Coronary artery (tissue), 2 donors: ENCODE measurements around the gene MYF5.
"Not testable (repeated sequence)": the region's sequence is repeated elsewhere in the genome, so short reads cannot be mapped to it uniquely, and the experiment has no call there.

ENCODE experiments used
- DNase-seq: peaks from one replicate; pipeline ENCODE4 v3.0.0-alpha.2; 2017; ENCODE audit warnings: low spot score
- H3K27ac ChIP-seq, 2 donors: fragments of 200-600 bp; sonication (generic); one replicate each; pipeline ENCODE4 v1.5.1; 2016 to 2019
- H3K4me3 ChIP-seq: fragments of 200-600 bp; sonication (generic); 2 replicates; pipeline ENCODE4 v1.5.1; 2016; ENCODE audit warnings: mild to moderate bottlenecking, moderate library complexity
- TF ChIP-seq, protein P1 (sequence below): fragments of 200-600 bp; sonication (generic); IDR thresholded peaks from one replicate; pipeline ENCODE4 v1.5.1; 2019; ENCODE audit warnings: antibody characterized with exemption

Gene MYF5

DNA sequence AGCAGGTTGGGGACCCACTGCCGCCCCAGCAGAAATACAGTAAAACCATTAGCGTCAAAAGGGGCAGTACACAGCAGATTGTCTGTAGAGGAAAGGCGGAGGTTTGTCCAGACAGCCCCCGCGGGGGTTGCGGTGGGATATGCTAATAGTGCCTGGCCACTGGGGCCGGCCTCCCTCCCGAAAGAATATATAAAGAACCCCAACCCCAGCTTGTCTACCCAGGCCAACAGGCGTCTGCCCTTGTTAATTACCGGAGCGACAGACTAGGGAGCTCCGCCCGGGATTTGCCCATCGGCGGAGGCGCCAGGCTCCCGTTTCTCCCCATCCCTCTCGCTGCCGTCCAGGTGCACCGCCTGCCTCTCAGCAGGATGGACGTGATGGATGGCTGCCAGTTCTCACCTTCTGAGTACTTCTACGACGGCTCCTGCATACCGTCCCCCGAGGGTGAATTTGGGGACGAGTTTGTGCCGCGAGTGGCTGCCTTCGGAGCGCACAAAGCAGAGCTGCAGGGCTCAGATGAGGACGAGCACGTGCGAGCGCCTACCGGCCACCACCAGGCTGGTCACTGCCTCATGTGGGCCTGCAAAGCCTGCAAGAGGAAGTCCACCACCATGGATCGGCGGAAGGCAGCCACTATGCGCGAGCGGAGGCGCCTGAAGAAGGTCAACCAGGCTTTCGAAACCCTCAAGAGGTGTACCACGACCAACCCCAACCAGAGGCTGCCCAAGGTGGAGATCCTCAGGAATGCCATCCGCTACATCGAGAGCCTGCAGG lies at the start of gene MYF5:
TSS of gene MYF5 (plus strand) at position 217 of the 774 bp plus-strand sequence. CDS start at position 369, 152 bp downstream.
- Histone ChIP-seq H3K4me3 (no peak within 1 kb of the TSS), H3K27ac (no peak within 1 kb of the TSS)
- TF ChIP-seq, protein P1, sequence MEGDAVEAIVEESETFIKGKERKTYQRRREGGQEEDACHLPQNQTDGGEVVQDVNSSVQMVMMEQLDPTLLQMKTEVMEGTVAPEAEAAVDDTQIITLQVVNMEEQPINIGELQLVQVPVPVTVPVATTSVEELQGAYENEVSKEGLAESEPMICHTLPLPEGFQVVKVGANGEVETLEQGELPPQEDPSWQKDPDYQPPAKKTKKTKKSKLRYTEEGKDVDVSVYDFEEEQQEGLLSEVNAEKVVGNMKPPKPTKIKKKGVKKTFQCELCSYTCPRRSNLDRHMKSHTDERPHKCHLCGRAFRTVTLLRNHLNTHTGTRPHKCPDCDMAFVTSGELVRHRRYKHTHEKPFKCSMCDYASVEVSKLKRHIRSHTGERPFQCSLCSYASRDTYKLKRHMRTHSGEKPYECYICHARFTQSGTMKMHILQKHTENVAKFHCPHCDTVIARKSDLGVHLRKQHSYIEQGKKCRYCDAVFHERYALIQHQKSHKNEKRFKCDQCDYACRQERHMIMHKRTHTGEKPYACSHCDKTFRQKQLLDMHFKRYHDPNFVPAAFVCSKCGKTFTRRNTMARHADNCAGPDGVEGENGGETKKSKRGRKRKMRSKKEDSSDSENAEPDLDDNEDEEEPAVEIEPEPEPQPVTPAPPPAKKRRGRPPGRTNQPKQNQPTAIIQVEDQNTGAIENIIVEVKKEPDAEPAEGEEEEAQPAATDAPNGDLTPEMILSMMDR: no peak
- no peak for DNase-seq

DNA sequence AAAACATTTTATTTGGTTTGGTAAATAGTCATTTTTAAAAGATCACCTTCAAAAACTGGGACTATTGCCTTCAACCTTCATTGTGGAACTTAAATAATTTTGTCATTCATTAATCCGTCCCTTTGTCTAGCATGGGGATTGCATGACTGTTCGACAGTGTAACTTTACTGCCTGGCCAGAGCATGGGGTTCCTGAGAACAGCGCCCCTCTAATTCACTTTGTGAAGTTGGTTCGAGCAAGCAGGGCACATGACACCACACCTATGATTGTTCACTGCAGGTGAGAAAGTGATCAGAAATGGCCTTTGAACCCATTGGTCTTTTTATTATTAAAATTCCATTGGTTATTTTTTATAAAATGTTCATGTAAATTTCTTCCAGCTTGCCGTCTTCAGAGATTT lies 46.5 kb upstream of the MYF5 start:
- Histone ChIP-seq H3K27ac (no peak overlapping the region), H3K4me3 (no peak overlapping the region)
- no peak for DNase-seq
- TF ChIP-seq, protein P1: no peak

DNA sequence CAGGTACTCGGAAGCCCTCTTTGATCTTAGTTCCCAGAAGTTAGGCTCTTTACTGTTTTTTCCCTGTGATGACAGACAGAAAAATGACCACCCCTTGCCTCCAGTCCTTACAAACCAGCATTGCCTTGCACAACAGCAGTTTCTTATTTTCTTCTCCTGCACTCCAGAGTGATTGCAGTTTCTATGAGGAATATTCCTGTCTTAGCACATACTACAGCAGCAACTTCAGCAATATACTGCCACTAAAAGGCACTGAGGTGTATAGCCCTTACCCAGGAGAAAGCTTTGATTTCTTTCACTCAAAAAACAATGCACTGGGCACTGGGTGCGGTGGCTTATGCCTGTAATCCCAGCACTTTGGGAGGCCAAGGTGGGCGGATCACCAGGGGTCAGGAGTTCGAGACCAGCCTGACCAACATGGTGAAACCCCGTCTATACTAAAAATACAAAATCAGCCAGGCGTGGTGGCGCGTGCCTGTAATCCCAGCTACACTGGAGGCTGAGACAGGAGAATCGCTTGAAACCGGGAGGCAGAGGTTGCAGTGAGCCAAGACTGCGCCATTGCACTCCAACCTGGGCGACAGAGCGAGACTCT lies 40.6 kb upstream of the MYF5 start:
- H3K4me3 ChIP-seq, DNase-seq, H3K27ac ChIP-seq: not testable (repeated sequence)

DNA sequence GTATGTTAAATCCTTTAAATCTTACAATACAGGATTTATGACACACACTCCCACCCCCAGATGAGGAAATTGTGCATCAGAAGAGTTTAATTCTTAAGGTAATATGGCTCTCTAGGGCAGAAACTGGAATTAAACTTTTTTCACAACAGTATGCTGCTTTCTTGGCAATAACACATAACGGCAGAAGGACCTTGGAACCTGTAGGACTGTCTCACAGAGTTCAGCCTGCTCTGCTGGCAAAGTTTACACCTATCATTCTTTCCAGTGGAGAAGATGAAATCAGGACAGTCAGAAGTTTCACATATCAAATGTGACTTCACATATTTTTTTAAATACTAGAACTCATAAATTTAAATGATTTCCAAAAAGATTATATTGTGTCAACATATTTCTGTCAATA lies 39.9 kb upstream of the MYF5 start:
- Histone ChIP-seq H3K27ac (no peak overlapping the region), H3K4me3 (no peak overlapping the region)
- DNase-seq: no peak
- TF ChIP-seq, protein P1: no peak

DNA sequence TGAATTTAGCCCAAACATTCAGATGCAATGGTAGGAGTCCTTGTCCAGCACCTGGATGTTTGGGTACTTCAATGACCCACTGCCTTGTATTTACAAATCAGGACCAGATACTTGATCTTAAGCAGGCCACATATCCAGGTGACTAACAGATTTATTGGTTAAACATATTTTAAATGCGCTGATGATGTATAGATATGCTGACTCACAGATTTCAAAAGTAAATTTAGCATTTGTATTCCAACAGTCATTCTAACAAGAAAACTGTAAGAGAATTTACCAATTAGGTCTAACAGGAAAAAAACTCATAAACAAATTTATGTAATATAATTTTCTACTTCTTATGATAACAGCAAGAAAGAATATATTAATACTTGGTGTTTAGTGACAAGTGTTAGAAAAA lies 38.7 kb upstream of the MYF5 start:
- no peak overlapping the region for H3K4me3 ChIP-seq
- DNase-seq: no peak
- H3K27ac ChIP-seq: no peak overlapping the region
- TF ChIP-seq, protein P1: no peak

DNA sequence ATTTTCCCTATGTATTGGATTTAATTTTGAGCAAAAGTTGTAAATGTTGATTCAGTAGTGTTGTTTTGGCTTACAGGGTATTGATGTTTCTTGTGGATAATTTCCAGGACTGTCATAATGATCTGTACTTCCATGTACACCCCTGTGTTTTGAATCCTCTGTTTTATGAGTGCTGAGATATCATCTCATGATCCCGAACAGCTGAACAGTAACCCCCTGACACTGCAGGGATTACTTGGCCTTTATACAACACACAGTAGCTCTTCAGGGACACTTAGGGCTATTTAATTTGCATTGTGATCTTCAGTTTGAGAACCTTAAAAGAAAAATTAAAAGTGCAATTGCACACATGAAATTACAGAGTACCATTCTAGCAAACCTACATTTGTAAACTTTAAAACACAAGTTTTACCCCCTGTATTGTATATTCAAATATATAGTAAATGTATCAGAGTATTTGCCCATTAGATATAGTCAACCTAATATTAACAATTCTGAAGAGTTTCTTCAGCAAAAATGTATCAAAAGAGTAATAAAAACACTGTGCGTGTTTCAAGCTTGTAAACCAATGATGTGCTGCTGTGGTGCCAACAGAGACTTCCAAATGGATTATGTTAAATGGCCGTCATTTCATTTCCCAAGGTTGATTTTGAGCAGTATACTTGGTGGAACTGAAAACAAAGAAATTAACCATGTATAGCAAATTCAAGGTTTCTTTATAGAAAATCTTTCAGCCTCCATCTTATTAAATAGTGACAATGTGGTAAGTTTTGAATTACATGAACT lies 37.2 kb upstream of the MYF5 start:
- TF ChIP-seq, protein P1: no peak
- Histone ChIP-seq H3K4me3 (no peak overlapping the region), H3K27ac (no peak overlapping the region)
- no peak for DNase-seq

DNA sequence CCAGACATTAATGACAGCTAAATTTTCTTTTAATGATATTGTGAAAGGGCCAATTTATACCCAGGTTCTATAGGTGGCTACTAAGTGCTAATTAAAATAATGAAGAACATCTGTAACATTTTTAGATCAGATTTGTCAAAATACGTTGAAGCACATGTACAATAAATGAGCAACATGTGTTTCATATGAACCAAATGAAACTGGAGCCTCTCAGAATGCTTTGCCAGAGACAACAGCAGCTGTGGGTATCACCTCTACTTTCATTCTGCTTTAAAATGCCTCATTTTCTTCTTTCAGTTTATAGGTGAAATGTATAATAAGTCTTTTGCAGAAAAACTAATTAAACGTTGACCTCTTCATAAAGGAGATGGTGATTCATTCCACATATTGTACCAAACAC lies 35.4 kb upstream of the MYF5 start:
- DNase-seq: no peak
- TF ChIP-seq, protein P1: no peak
- Histone ChIP-seq H3K27ac (no peak overlapping the region), H3K4me3 (no peak overlapping the region)
